Tibial nerve (tissue), 4 donors: ENCODE data around the gene TJP1. TPM values are rescaled to one million over a fixed set of nuclear protein-coding genes. Genes with fewer than 3 reads are reported as not detected.
"Not testable (repeated sequence)": the region's sequence is repeated elsewhere in the genome, so short reads cannot be mapped to it uniquely, and the experiment has no call there.

ENCODE experiments used
- DNase-seq, 2 donors: peaks; one replicate each; pipeline ENCODE4 v3.0.0-alpha.2; 2019; ENCODE audit warnings: low spot score in 2 of 2
- H3K27ac ChIP-seq, 4 donors: fragments of 200-600 bp; sonication (generic) in 3 of 4; one replicate each; pipeline ENCODE4 v1.5.1; 2017 to 2019; ENCODE audit warnings: mild to moderate bottlenecking in 1 of 4
- H3K27me3 ChIP-seq, 2 donors: fragments of 200-600 bp; sonication (generic) in 1 of 2; one replicate each; pipeline versions ENCODE4 v1.5.1 to v1.6.0; 2017 to 2019
- H3K36me3 ChIP-seq, 3 donors: fragments of 200-600 bp; sonication (generic); one replicate each; pipeline ENCODE4 v1.5.1; 2018 to 2019
- H3K4me1 ChIP-seq, 4 donors: fragments of 200-600 bp; sonication (generic) in 3 of 4; one replicate each; pipeline ENCODE4 v1.5.1; 2017 to 2019
- H3K4me3 ChIP-seq, 4 donors: fragments of 200-600 bp; sonication (generic) in 3 of 4; one replicate each; pipeline ENCODE4 v1.5.1; 2017 to 2019; ENCODE audit warnings: mild to moderate bottlenecking in 1 of 4, moderate library complexity in 1 of 4
- H3K9me3 ChIP-seq, 4 donors: fragments of 200-600 bp; sonication (generic) in 3 of 4; one replicate each; pipeline ENCODE4 v1.5.1; 2017 to 2019
- EP300 ChIP-seq, 2 donors: sonication (generic); formaldehyde crosslinking; IDR thresholded peaks; one replicate each; pipeline ENCODE4 v1.6.1; 2017; ENCODE audit warnings: antibody characterized with exemption in 2 of 2, mild to moderate bottlenecking in 1 of 2
- POLR2A ChIP-seq, 2 donors: fragments of 450-650 bp; IDR thresholded peaks; one replicate each; pipeline ENCODE4 v1.6.1; 2017; ENCODE audit warnings: antibody characterized with exemption in 2 of 2, mild to moderate bottlenecking in 2 of 2, moderate library complexity in 2 of 2
- WGBS, 2 donors: methylation state at CpG; one replicate each; pipeline ENCODE4 v1.1.5; 2018; 5-methylcytosine and 5-hydroxymethylcytosine counted together
- total RNA-seq, 4 donors: library from RNA; depleted of rRNA; stranded (reverse); fragments of >200 nt; gene quantifications; one replicate each; pipeline ENCODE4 v1.1.0, GENCODE V29; 2016
- TF ChIP-seq, protein P1 (sequence below), 5 experiments: fragments of 200-600 bp in 3 of 5; fragments of 450-650 bp in 2 of 5; sonication (generic) in 3 of 5; IDR thresholded peaks; one replicate each; pipeline ENCODE4 v1.5.1; 2016 to 2019; ENCODE audit warnings: antibody characterized with exemption in 5 of 5, mild to moderate bottlenecking in 3 of 5, moderate library complexity in 2 of 5

Gene TJP1
- total RNA-seq, 4 donors from 2014 or later, result 163 to 416 (median 403) TPM

DNA sequence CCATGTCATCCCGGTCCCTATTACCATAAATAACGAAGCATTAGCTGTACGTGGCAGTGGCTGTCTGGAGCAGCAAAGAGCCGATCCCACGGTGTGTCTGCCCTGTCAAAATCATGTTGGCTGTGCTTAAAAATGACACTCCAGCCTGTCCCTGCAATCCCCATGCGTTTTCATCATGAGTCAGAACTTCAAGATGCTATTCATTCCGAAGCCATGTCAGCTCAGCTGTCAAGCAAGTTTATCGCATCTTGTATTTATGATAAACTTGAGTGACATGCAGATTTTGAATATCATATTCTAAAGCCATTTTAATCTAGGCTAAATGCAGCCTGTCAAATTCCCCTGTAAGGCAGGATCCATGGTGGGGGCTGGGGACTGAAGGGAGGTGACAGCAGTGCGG, 152.4 kb downstream of the TJP1 start:
- DNase-seq, result no peak
- H3K27ac ChIP-seq, result no peak overlapping the region
- no peaks in the 10 kb centered on the region for H3K9me3 ChIP-seq
- TF ChIP-seq POLR2A (IDR thresholded peaks at IDR 0.05) (no peak), EP300 (IDR thresholded peaks at IDR 0.05) (no peak)
- TF ChIP-seq, protein P1, sequence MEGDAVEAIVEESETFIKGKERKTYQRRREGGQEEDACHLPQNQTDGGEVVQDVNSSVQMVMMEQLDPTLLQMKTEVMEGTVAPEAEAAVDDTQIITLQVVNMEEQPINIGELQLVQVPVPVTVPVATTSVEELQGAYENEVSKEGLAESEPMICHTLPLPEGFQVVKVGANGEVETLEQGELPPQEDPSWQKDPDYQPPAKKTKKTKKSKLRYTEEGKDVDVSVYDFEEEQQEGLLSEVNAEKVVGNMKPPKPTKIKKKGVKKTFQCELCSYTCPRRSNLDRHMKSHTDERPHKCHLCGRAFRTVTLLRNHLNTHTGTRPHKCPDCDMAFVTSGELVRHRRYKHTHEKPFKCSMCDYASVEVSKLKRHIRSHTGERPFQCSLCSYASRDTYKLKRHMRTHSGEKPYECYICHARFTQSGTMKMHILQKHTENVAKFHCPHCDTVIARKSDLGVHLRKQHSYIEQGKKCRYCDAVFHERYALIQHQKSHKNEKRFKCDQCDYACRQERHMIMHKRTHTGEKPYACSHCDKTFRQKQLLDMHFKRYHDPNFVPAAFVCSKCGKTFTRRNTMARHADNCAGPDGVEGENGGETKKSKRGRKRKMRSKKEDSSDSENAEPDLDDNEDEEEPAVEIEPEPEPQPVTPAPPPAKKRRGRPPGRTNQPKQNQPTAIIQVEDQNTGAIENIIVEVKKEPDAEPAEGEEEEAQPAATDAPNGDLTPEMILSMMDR (IDR thresholded peaks at IDR 0.05), result no peak
- WGBS, 2 donors, result 75 to 82% methylated on average over 9 of the region's 9 CpGs
- peaks cover 0 to 3% of the 10 kb centered on the region in 2 donors for H3K27me3 ChIP-seq
- H3K4me1 ChIP-seq, result peaks cover 0 to 17% (median 1%) of the 10 kb centered on the region in 4 donors
- no peaks in the 10 kb centered on the region for H3K36me3 ChIP-seq
- no peak overlapping the region for H3K4me3 ChIP-seq

DNA sequence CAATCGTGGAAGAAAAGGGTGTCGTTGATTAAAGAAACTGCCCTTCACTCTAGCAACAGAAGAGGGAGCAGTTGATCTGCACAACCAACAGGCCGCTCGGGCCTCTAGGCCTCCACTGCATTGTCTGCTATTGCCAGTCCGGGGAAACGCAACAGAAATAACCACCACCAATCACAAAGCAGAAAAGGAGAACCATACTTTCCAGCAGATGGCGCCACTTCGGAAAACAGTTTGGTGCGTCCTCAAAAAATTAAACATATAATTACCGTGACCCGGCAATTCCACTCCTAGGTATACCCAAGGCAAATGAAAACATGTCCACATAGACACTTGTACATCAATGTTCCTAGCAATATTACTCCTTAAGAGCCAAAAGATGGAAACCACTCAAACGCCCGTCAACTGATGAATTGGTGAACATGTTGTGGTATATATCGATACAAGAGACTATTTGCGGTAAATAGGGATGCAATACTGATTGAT, 154.1 kb downstream of the TJP1 start:
- Histone ChIP-seq H3K9me3 (no peaks in the 10 kb centered on the region), H3K27ac (no peak overlapping the region), H3K36me3 (no peaks in the 10 kb centered on the region), H3K27me3 (no peaks in the 10 kb centered on the region), H3K4me1 (peaks cover 0 to 11% (median 0%) of the 10 kb centered on the region in 4 donors), H3K4me3 (no peak overlapping the region)
- peak in 1 of 2 donors; percentile 32 for DNase-seq
- TF ChIP-seq POLR2A (IDR thresholded peaks at IDR 0.05) (no peak), EP300 (IDR thresholded peaks at IDR 0.05) (no peak)
- TF ChIP-seq, protein P1 (IDR thresholded peaks at IDR 0.05), result peak; percentile 42 to 72 (median 59)
- 47 to 49% methylated on average over 15 of the region's 15 CpGs for WGBS, 2 donors

DNA sequence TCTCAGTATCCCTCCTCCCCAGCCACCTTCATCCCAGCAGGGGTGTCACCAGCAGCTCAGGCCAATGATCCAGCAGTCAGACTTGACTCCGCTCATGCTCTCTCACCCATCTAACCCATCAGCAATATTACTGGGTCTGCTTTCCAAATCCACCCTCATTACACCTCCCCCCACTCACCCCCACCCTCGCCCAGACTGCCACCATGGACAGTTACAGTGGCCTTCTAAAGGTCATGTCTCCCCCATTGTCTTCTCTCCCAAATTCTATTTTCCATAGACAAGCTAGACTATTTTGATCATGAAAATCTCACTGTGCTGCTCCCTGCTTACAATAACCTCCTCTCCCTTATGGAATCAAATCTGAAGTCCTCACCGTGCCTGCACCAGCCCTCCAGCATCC, 156.0 kb downstream of the TJP1 start:
- H3K4me3 ChIP-seq, result no peak overlapping the region
- TF ChIP-seq, protein P1 (IDR thresholded peaks at IDR 0.05), result no peak
- TF ChIP-seq POLR2A (IDR thresholded peaks at IDR 0.05) (no peak), EP300 (IDR thresholded peaks at IDR 0.05) (no peak)
- 91 to 96% methylated on average over 3 of the region's 3 CpGs for WGBS, 2 donors
- H3K27ac ChIP-seq, result no peak overlapping the region
- no peaks in the 10 kb centered on the region for H3K36me3 ChIP-seq
- H3K9me3 ChIP-seq, result no peaks in the 10 kb centered on the region
- no peak for DNase-seq
- no peaks in the 10 kb centered on the region for H3K27me3 ChIP-seq
- peaks cover 0 to 5% (median 0%) of the 10 kb centered on the region in 4 donors for H3K4me1 ChIP-seq

DNA sequence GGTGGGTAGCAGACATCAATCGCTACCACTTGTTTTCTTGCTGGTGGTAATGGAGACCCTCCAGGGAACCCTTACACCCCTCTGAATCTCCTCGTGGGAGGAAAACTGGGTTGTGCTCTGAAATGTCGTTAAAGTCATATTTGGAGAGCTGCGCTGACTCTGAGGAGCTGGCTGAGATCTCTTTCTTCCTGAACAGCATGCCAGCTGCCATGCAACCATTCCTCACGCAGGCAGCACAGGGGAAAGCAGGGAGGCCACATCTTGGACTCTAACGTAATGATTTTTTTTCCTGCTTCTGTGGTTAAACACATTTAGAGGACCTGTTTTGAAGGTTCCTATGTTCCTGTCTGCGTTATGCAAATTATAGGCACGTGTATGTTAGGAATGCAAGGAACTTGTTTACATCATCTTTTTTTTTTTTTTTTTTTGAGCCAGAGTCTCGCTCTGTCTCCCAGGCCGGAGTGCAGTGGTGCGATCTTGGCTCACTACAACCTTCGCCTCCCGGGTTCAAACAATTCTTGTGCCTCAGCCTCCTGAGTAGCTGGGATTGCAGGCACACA, 156.7 kb downstream of the TJP1 start:
- no peaks in the 10 kb centered on the region for H3K36me3 ChIP-seq
- no peak for DNase-seq
- no peaks in the 10 kb centered on the region for H3K27me3 ChIP-seq
- H3K4me1 ChIP-seq, result no peaks in the 10 kb centered on the region
- no peak overlapping the region for H3K4me3 ChIP-seq
- H3K9me3 ChIP-seq, result no peaks in the 10 kb centered on the region
- H3K27ac ChIP-seq, result no peak overlapping the region
- WGBS, 2 donors, result 62 to 67% methylated on average over 13 of the region's 13 CpGs
- TF ChIP-seq EP300 (IDR thresholded peaks at IDR 0.05) (no peak), POLR2A (IDR thresholded peaks at IDR 0.05) (no peak)
- TF ChIP-seq, protein P1 (IDR thresholded peaks at IDR 0.05), result no peak

DNA sequence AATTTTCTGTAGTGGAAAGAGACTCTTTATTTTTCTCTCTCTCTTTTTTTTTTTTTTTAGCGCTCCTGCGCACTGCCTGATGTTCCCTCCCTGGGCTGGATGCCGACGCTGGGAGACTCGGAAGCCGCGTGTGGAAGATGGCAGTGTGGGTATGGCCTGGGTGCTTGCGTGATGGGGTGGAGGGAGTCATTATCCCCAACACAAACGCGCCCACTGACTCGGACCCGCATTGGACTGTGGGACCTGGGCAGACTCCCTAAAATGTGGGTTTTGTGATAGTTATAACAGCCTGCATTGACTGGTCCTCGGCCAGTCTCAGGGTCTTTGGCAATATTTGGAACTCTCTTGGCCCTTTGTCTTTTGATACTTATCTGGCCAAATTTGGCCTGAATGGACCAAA, 157.9 kb downstream of the TJP1 start:
- WGBS, 2 donors, result 66 to 67% methylated on average over 13 of the region's 13 CpGs
- no peak for TF ChIP-seq EP300 (IDR thresholded peaks at IDR 0.05)
- TF ChIP-seq, protein P1 (IDR thresholded peaks at IDR 0.05), result no peak
- TF ChIP-seq POLR2A (IDR thresholded peaks at IDR 0.05), result no peak

DNA sequence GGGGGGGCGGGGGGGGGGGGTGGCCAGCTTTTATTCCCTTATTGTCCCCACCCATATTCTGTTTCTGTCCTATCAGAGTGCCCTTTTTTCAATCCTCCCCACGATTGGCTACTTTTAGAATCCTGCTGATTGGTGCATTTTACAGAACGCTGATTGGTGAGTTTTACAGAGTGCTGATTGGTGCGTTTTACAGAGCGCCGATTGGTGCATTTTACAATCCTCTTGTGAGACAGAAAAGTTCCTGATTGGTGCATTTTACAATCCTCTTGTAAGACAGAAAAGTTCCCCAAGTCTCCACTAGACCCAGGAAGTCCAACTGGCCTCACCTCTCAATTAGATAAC, 164.8 kb downstream of the TJP1 start:
- H3K4me3 ChIP-seq, DNase-seq, H3K9me3 ChIP-seq, H3K27me3 ChIP-seq, H3K27ac ChIP-seq, H3K4me1 ChIP-seq, H3K36me3 ChIP-seq: not testable (repeated sequence)
- 92 to 95% methylated on average over 6 of the region's 6 CpGs for WGBS, 2 donors

More for the DNA sequence above, 157.9 kb downstream of the TJP1 start:
- Histone ChIP-seq H3K27ac (no peak overlapping the region), H3K9me3 (no peaks in the 10 kb centered on the region), H3K27me3 (no peaks in the 10 kb centered on the region), H3K4me3 (no peak overlapping the region), H3K4me1 (no peaks in the 10 kb centered on the region), H3K36me3 (no peaks in the 10 kb centered on the region)
- DNase-seq, result no peak
